ENCODE results near the gene NELL1.
A peak's percentile ranks its signal among the peaks of the same experiment; 100 is the strongest.

Gene NELL1

DNA sequence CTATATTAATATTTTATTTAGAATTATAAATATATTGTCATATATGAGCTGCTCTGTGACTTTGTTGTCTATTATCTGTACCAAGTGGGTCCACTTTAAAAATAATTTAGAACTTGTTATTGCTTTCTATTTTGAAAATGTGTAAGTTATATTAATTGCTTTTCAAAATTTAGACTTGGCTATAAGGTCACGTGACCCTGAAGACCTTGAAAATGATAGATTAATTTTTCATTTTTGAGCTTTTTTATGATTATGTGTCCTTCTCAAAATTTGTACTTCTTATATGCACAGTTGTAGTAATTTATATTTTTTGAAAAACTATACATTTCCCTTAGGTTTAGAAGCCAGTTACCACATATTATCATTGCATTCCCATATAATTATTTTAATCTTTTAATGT lies 826.5 kb downstream of the NELL1 start:
- no peak overlapping the region for H3K27ac ChIP-seq
- DNase-seq (ENCODE audit: low read depth, low spot score), result no peak

DNA sequence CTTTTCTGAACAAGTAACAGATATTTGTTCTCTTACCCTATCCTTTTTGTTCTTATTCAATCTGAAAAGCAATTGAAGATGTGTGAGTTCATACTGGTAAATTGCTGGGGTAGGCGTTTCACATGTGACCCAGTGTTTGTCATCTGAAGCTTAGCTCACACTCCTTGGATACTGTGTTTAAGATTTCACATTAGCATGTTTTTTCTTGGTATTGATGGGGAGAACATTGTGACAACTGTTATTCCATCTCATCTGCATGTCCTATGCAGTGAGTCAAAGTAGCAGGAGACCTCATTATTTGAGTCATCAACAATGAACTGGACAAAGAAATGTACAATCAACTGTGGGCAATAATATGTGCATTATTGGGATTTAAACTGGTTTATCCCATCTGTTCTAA lies 831.9 kb downstream of the NELL1 start:
- no peak for DNase-seq (ENCODE audit: low read depth, low spot score)
- H3K27ac ChIP-seq, result no peak overlapping the region

DNA sequence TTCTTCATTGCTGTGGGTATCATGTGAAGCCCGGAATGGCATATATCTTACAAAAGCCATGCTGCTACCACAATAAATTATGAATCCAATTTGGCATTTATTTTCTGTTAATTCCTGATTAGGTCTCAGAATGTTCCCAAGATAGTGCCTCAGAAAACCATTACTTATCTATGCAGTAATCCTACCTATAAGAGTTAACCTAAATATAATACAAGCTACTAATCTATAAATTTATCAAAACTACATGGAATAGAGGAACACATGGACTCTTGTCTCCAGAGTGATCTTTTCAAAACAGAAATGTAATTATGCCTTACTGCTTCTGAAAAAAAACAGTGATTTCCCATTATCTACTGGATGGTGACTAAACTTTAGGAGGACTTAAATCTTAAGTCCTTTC lies 835.7 kb downstream of the NELL1 start:
- no peak overlapping the region for H3K27ac ChIP-seq
- DNase-seq (ENCODE audit: low read depth, low spot score), result no peak

DNA sequence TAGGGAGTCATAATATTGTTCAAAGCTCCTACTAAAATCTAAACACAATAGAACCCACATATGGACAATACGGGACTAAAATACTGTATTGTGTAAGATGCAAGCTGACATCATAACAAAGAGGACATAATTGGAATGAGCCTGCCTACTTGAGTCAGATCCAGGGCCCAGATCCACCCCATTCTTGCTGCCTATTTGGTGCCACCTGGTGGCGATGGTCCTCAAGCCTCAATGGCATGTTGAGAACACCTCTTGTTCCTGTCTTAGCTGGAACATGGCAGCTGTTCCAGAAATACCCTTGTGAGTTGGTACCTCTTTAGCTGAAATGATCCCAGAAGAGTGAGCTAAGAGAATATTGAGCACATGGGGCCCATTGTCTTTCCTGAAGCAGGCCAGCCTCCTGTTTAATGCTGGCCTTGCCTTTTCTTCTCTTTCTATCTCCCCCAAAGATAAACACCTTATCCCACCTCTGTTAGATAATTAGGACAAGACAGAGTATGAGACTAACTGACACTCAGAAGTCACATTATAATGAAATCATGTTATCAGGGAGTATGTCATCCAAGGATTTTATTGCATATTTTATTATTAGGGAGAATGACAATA lies 842.6 kb downstream of the NELL1 start:
- H3K27ac ChIP-seq, result no peak overlapping the region
- DNase-seq (ENCODE audit: low read depth, low spot score), result peak; percentile 34

DNA sequence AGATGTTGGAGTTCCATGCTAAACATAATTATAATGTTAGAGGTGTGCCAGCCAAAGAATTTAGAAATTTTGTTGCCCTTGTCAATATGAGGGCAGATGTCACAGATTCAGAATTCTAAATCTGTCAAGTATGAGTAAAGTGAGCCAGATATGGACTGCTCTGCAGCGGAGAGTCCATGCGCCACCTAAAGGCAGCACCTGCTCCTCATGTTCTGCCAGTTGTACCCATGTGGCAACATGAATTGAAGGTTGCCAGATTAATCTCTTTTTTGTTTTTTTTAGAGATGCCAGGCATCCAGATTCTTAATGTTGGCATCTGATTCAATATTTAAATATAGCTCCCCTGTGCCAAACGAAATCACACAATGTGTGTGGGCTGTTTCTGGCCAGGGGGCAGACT lies 844.9 kb downstream of the NELL1 start:
- no peak overlapping the region for H3K27ac ChIP-seq
- no peak for DNase-seq (ENCODE audit: low read depth, low spot score)

DNA sequence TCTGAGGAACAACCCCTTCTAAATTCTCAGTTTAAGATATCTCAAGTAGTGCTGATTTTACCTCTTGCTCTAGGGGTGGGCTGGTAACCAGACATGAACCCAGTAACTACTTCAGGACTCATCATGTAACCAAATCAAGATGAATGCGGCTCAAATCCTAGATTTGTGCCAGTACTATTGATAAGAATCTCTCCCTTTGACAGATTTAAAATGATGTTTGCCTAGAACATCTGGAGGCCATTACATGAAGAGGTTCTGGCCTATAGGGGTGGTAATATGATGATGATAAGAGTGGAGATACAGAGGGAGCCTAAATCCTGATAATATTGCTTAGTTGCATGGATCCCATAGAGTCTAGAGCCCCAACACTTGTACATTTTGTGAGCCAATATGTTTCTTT lies 850.9 kb downstream of the NELL1 start:
- DNase-seq (ENCODE audit: low read depth, low spot score), result no peak
- H3K27ac ChIP-seq, result no peak overlapping the region

DNA sequence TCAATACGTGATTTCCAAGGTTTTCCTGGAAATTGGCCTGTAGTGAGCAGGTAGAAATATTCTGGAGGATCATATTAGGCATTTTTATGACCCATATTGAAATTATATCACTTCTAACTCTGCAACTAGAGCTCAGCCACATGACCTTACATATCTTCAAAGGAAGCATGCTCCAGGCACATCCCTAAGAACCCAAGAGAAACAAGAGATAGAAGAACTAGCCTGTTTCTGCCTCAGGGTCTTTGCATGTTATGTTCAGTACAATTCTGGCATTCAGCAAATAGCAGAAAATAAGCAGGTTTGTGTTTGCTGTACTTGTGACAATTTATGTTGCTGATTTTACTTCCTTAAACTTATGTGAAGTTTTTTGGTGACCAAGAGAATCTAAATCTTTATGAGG lies 859.8 kb downstream of the NELL1 start:
- DNase-seq (ENCODE audit: low read depth, low spot score), result no peak
- no peak overlapping the region for H3K27ac ChIP-seq

DNA sequence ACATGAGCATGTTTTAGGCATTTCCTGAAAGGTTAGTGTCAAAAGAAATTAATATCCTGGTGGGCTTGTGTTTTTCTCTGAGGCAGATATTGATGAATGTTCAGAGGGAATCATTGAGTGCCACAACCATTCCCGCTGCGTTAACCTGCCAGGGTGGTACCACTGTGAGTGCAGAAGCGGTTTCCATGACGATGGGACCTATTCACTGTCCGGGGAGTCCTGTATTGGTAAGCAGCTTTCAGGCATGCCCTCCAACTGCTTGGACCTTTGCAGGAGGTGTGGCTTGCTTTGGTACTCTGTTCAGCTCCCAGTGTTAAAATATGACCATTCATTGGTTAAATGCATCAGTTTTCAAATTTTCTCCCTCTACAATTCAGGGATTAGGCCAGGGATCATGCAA lies 864.9 kb downstream of the NELL1 start:
- no peak for DNase-seq (ENCODE audit: low read depth, low spot score)

DNA sequence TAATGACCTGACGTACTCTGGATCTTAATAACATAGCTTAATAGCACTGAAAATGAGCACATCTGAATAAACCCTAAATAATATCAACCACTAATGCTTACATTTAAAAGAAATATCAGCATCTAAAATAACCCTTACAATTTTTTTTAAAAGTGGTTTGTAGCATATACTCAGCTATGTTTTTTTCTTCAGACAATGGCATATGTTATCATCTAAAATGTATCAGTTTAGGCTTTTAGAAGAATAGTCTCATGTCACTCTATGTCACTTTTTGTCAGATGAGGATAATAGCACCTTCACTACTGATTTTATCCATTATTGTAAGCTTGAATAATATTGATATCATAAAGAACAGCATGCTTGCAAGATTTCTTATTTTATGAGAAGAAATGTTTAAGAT lies 868.6 kb downstream of the NELL1 start:
- no peak overlapping the region for H3K27ac ChIP-seq
- no peak for DNase-seq (ENCODE audit: low read depth, low spot score)

More for the DNA sequence above, 864.9 kb downstream of the NELL1 start:
- H3K27ac ChIP-seq, result no peak overlapping the region

DNA sequence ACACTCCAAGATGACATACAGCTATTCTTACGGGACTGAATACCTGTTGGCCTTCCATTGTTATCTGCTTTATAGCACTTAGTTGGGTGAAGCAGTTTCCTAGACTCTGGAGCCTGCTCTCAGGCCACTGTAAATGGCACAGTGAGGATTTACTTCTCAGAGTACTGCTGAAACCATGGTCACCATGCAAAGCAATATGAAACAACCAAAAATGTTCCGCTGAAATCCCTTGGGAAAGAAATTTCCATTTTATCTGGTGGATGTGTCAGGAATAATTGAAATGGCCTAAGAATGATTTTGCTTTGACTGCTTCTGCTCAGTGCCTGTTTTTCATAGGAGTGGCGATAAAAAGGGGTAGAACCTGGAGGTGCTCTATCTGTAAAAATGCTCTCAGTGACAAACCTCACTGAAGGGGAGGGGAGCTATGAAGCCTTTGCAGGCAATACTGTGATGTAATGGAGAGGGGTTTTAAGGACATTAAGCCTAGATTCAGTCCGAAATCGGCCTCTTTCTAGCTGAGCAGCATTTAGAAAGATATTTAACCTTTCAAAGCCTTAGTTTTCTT lies 871.9 kb downstream of the NELL1 start:
- H3K27ac ChIP-seq, result no peak overlapping the region
- no peak for DNase-seq (ENCODE audit: low read depth, low spot score)

DNA sequence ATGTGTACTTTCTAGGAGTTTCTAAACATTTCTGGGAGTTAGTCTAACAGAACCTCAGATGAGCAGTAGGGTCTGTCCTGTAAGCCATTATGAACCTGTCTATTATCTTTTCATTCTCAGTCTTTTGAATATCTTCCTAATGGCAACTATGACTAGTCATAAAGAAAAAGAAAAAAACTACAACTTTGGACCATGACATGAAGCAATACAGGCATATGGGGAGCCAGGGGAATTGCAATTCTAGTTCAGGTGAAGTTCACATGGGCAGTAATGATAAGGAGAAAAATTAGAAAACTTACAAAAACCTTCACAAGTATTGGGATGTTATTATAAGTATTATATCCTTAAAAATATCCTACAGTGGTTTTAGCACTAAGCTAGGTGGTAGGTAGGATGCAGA lies 874.5 kb downstream of the NELL1 start:
- H3K27ac ChIP-seq, result no peak overlapping the region
- no peak for DNase-seq (ENCODE audit: low read depth, low spot score)

DNA sequence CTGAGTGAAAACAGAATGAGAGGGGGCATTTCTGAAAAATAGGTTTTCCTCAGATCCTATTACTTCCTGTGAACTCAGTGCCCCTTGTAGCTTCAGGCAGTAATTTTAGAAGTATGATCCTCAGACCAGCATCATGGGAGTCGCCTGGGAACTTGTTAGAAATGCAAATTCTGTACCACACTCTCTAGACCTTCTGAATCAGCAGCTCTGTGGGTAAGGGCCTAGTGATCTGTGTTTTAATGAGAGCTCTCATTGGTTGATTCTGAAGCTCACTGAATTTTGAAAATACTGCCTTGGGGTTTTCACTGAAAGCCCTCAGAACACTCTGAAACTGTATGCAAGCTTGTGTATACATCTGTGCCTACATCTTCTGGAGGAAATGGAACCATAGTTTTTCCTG lies 876.3 kb downstream of the NELL1 start:
- no peak overlapping the region for H3K27ac ChIP-seq
- no peak for DNase-seq (ENCODE audit: low read depth, low spot score)

DNA sequence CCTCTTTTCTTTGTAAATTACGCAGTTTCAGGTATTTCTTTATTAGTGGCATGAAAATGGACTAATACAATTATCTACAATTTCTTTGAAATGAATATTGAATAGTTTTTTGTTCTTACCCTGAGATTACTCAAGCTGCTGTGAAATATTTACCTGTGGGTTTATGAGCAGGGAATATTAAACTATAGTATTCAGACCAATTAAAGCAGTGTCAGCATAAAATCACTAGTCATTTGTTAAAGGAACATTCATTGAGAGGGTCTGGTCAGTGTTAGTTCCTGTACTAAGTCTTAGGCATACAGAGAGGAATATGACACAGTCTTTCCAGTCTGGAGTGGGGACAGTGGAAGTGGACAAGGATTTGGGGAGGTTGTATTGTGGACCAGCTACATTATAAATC lies 877.3 kb downstream of the NELL1 start:
- DNase-seq (ENCODE audit: low read depth, low spot score), result no peak
- H3K27ac ChIP-seq, result no peak overlapping the region

DNA sequence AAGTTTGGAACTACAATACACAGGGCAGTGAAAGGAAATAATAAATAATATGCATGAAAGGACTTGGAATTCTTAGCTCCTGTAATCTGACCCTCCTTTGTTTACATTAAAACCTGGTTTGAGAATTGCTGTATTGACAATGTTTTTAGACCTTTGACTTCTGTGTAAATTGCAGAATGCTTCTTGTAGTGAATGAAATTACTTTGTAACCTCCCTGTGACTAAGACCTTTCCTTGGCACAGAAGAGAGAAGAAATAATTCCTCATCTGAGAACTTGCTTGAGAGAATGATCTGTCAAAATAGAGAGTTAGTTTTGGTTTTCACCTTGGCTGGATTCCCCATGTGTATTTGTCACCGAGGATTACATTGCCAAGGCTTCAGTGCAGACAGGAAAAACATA lies 883.5 kb downstream of the NELL1 start:
- H3K27ac ChIP-seq, result no peak overlapping the region
- no peak for DNase-seq (ENCODE audit: low read depth, low spot score)

DNA sequence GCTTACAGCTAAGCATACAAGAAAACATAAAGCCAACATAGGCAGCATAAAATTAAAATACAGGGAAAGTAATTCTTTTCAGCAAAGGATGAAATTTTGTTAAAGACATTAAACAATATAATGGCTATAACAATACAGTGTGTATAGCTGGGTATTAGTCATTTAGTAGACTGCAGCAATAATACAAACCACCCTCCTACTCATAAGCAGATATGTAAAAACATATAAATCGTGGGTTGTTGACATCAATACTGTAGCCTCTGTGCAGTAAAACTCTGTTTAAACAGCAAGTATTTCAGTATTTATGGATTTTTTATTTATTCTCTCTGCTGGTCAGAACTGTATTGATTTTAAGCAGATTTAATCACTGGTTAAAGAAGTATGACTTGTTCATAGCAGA lies 884.4 kb downstream of the NELL1 start:
- no peak overlapping the region for H3K27ac ChIP-seq
- DNase-seq (ENCODE audit: low read depth, low spot score), result no peak

DNA sequence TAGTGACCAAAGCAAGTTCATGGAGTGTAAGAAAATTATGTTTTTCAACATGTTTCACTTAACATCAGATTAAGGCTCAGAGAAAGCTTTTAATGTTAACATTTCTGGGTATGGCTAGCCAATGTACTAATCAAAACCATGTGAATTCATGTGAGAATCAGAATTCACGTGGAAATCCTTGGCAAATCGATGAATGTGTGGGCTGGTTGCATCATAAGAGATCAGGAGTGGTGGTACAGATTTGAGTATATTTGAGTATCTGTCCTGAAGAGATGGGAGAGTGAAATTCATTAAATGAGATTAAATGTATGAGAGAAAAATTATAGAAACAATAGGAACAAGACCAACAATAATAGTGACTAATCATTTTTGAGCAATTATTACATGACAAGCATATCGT lies 884.9 kb downstream of the NELL1 start:
- H3K27ac ChIP-seq, result no peak overlapping the region
- DNase-seq (ENCODE audit: low read depth, low spot score), result no peak

DNA sequence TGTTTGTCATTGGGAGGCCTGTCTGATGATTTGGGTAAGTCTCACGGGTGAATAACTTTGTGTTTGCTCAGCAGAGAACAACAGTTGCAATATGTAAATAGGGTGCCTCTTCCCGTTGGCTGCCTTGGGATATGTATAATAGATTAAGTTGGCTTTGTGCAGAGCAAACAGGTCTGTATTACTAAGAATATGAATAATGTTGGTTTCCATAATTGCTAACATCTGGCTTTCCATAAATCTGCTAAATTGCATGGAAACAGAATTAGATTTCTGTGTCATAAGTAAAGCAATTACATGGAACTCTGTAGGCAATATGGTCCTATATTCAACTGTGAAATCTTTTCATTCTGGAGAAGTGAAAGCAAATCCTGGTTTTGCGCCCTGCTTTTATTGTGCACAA lies 887.5 kb downstream of the NELL1 start:
- no peak overlapping the region for H3K27ac ChIP-seq
- DNase-seq (ENCODE audit: low read depth, low spot score), result no peak

DNA sequence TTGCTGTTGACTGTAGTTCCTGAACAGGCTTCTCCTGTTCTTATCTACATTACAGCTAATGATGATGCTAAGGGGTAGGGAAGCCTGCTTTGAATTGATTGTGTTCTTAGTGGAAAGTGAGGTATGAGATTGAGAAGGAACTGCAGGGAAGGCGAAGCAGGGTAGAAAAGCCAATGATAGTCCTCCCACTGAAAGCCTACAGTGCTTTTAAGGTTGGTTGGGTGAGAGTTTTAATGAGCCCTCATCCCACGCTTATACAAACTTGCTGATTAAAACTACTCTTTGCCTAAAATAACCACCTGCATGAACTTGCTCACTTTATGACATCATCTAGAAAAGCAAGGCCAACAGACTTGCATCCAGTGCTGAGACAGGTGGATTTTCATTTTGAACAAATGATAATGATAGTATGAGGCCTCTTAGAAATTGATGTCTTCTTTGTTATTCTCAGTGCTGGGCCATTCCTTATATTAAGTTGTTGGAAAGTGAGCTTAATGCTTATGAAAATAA lies 891.1 kb downstream of the NELL1 start:
- DNase-seq (ENCODE audit: low read depth, low spot score), result no peak
- no peak overlapping the region for H3K27ac ChIP-seq

DNA sequence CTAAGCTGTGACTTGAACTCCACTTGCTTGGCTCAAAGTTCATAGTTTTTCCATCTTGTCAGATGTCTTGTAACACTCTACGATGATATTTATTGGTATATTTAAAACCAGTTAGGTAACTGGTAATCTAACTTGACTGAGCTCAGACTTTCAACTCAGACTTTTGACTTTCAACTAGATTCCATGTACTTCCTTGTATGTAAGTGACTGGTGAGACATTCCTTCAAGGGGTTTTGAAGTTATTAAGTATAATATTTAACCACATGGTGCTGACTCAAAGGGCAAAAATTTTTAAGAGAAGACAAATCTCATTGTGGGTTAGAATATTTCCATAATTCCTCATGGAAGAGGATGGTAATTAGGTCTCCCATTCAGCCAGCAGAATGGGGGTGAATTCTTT lies 892.2 kb downstream of the NELL1 start:
- no peak for DNase-seq (ENCODE audit: low read depth, low spot score)
- no peak overlapping the region for H3K27ac ChIP-seq

DNA sequence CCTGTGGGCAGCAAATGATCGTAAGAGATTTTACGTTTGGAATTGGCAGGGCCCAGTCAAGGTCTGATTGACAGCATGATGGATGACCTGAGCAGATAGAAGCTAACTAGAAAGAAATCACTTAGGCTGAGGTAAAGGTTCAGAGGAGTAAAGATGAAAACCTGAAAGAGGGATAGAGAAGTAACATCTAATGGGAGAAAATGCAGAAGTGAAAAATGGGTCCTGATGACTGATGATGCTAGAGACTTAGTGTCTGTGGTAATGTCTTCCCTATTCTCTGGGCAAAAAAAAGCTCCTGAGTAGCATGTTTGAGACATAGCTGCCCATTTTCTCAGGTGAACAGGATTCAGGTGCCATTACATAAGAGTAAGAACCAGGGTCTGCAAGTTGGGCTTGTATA lies 894.7 kb downstream of the NELL1 start:
- DNase-seq (ENCODE audit: low read depth, low spot score), result no peak
- no peak overlapping the region for H3K27ac ChIP-seq

DNA sequence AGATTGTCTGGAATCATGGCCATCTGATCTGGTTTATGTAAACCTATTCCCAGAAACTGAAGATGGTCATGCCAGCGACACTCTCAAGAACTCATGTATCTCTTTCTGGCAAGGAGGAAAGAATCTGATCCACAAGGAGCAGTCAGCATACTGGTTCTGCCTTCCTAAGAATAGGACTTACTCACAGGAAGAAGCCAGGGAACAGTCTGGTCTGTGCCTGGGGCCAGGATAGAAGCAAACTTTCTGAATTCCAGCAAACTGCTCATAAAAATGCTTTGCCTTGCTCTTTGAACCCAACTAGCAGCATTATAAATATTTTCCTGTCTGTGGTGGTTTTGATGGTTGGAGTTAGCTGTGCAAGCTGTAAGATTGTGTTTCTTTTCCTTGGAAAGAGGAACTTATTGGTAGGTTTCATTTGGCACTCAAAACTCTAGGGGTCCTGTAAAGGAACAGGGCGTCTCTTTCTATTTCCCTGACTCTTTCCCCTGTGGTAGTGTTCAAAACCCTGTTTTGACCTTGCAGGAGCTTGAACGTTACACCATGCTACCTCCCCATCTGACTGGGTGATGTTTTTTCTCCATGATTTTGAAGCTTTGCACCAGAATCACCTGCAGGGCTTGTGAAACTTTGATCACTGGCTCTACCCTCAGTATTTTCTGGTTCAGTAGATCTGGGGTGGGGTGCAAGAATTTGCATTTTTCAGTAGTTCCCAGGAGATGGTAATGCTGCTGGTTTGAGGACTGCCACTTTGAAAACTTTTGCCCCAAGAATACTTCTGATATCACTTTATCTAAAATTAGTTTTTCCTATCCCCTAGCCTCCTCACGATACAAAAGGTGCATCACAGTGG lies 895.7 kb downstream of the NELL1 start:
- no peak for DNase-seq (ENCODE audit: low read depth, low spot score)
- H3K27ac ChIP-seq, result no peak overlapping the region
